A549 treated with AZD2906 at 1 μM for 4 hours (cell line): ENCODE results near the gene SEC14L3. TPM values are rescaled to one million over a fixed set of nuclear protein-coding genes. Genes with fewer than 3 reads are reported as not detected.

Experiments used
- total RNA-seq: library from RNA; stranded (reverse); fragments of 200-300 nt; extraction: Qiagen RNA extraction; gene quantifications from 5 replicates; pipeline ENCODE4 v1.2.3, GENCODE V29; 2022

The SEC14L3 gene
- total RNA-seq = not detected in 5 replicates

DNA sequence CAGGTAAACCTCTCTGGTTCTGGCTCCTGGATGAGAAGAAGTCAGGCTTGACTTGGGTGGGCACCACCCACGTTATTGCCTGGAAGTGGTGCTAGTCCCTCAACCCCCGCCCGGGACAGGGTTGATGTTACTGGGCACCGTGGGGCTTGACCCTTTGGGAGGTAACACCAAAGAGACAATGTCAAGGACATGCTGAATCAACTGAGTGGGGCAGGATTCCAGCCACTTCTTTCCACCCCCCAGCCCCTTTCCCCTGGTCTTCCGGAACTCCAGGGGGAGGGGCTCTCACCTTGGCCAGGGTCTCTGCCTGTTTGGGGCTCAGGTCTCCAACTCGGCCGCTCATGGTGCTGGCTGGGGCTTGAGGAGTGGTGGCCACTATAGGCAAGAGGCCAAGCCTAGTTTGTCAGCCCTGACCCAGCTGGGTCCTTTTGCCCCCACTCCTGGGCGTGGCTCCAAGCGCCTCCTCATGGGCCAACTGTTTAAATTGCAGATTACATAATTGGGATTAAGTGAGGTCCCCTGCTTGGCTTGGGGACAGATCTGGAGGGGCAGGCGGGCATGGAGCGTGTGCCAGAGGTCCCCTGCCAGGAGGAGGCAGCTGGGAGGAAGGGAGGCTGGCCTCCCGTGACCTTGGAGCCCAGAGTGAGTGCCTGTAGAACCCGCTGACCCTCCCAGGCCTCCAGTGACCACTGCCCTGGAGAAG lies at the start of gene SEC14L3:
Gene SEC14L3, minus strand, starts transcription at position 402 of the 703 bp plus-strand sequence. Its CDS starts 59 bp downstream, at position 343.

DNA sequence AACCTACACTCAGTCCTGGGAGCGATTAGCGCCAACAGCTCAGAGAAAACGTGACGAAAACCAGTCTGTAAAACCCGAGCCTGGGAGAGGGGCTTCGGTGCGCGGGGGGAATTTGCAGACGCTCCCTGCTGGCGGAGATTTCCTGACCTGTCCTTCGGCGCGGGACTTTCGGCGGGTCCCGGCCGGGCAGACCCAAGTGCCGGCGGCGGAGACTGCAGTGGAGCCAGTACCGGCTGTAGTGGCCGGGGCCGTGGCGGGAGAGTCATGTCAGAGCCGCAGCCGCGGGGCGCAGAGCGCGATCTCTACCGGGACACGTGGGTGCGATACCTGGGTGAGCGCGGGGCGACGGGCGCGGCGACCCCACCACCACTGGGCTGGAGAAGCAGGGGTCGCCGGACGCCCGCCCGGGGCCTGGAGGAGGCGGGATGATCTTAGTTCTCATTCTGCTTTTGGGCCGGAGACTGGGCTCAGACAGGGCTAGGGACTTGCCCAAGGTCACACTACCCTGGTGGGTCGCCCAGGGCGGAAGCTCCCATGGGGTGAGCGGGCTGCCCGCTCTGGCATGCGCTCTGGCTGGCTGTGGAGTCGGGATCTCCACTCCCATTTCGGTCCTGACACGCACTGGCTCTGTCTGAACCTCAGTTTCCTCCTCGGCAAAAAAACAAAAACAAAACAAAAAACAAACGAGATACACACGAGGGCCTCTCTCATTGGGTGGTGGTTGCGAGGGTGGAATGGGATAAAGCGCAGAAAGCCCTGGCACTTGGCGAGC lies 46.0 kb downstream of the SEC14L3 start, which contains the start of gene MTFP1:
Gene MTFP1, plus strand, starts transcription at position 153 of the 772 bp plus-strand sequence. Its CDS starts 112 bp downstream, at position 265.

Other genes starting within 250 kb of the SEC14L3 start
- gene LIF, start 225.3 kb downstream of the SEC14L3 start, total RNA-seq = 21.0 to 32.4 TPM (median 28.2 TPM) in 5 replicates
- gene OSM, start 205.2 kb downstream of the SEC14L3 start, total RNA-seq = not detected in 5 replicates
- gene CASTOR1, start 182.5 kb downstream of the SEC14L3 start, total RNA-seq = 3.1 to 9.0 TPM (median 6.6 TPM) in 5 replicates
- 8.7 to 10.6 TPM (median 9.7 TPM) in 5 replicates for gene TBC1D10A, start 145.1 kb downstream of the SEC14L3 start, total RNA-seq
- 36.4 to 69.1 TPM (median 61.6 TPM) in 5 replicates for gene SF3A1, start 115.1 kb downstream of the SEC14L3 start, total RNA-seq
- gene CCDC157, start 115.0 kb downstream of the SEC14L3 start, total RNA-seq = 2.6 to 3.2 TPM (median 2.9 TPM) in 5 replicates
- gene RNF215, start 84.6 kb downstream of the SEC14L3 start, total RNA-seq = 15.7 to 23.4 TPM (median 20.2 TPM) in 5 replicates
- gene SEC14L2, start 75.0 kb downstream of the SEC14L3 start, total RNA-seq = 68.1 to 112 TPM (median 83.1 TPM) in 5 replicates
- gene MTFP1, start 46.2 kb downstream of the SEC14L3 start, total RNA-seq = 65.6 to 72.5 TPM (median 68.0 TPM) in 5 replicates
- 4.4 to 5.8 TPM (median 4.9 TPM) in 5 replicates for gene SEC14L4, start 33.7 kb upstream of the SEC14L3 start, total RNA-seq
- not detected in 5 replicates for gene SEC14L6, start 74.7 kb upstream of the SEC14L3 start, total RNA-seq
- gene GAL3ST1, start 102.6 kb upstream of the SEC14L3 start, total RNA-seq = 7.8 to 12.2 TPM (median 10.9 TPM) in 5 replicates
- gene PES1, start 119.9 kb upstream of the SEC14L3 start, total RNA-seq = 100 to 116 TPM (median 108 TPM) in 5 replicates
- 4.7 to 5.5 TPM (median 5.1 TPM) in 5 replicates for gene TCN2, start 135.2 kb upstream of the SEC14L3 start, total RNA-seq
- gene SLC35E4, start 163.8 kb upstream of the SEC14L3 start, total RNA-seq = 4.9 to 7.0 TPM (median 6.4 TPM) in 5 replicates
- gene DUSP18, start 195.9 kb upstream of the SEC14L3 start, total RNA-seq = 3.6 to 5.2 TPM (median 4.4 TPM) in 5 replicates
- 7.6 to 9.5 TPM (median 8.4 TPM) in 5 replicates for gene OSBP2, start 222.9 kb upstream of the SEC14L3 start, total RNA-seq